ENCODE results near the gene SPEN.

DNA sequence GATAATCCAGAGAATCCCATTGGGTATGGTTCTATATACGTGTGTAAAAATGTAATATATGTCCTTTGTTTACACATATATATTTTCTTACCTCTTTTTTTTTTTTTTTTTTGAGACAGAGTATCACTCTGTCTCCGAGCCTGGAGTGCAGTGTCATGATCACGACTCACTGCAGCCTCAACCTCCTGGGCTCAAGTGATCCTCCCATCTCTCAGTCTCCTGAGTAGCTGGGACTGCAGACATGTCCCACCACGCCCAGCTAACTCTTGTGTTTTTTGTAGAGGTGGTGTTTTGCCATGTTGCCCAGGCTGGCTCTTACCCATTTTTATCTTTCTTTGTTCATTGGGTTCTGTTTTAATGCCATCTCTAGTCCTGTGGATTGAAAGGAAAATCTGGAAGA, 68.9 kb downstream of the SPEN start:
- no peak for TF ChIP-seq POLR2AphosphoS5 (IDR thresholded peaks at IDR 0.05)
- TF ChIP-seq EP300 (conservative IDR thresholded peaks at IDR 0.05; ENCODE audit: poor library complexity, severe bottlenecking) = no peak
- TF ChIP-seq MXI1 (conservative IDR thresholded peaks at IDR 0.05; ENCODE audit: poor library complexity, severe bottlenecking) = no peak

Data from neural cell (in vitro differentiated cells).